GM21423 (cell line): Measurements from ENCODE around the gene SH3BP1.
A peak's percentile ranks its signal among the peaks of the same experiment; 100 is the strongest.
"Not testable (repeated sequence)": the region's sequence is repeated elsewhere in the genome, so short reads cannot be mapped to it uniquely, and the experiment has no call there.

ENCODE experiments used
- ATAC-seq: cut with Tn5 transposase; IDR thresholded peaks from one replicate; pipeline ENCODE4 v1.9.1; 2021; ENCODE audit warnings: mild to moderate bottlenecking, moderate library complexity; ENCODE audit not compliant: unreplicated experiment

SH3BP1 gene

GRCh38 chr22:37633089-37633624, 6.3 kb upstream of the SH3BP1 start:
- ATAC-seq: peak; percentile 55

GRCh38 chr22:37633625-37634416, 5.6 kb upstream of the SH3BP1 start:
- ATAC-seq: peak; percentile 54

GRCh38 chr22:37634417-37634924, 5.0 kb upstream of the SH3BP1 start:
- ATAC-seq: no peak

GRCh38 chr22:37635157-37635556, 4.3 kb upstream of the SH3BP1 start:
- ATAC-seq: no peak

GRCh38 chr22:37636186-37636948, 3.1 kb upstream of the SH3BP1 start:
- no peak for ATAC-seq

- ATAC-seq: no peak
These were observed 2.6 kb upstream of the SH3BP1 start for GRCh38 chr22:37636949-37637273.

DNA sequence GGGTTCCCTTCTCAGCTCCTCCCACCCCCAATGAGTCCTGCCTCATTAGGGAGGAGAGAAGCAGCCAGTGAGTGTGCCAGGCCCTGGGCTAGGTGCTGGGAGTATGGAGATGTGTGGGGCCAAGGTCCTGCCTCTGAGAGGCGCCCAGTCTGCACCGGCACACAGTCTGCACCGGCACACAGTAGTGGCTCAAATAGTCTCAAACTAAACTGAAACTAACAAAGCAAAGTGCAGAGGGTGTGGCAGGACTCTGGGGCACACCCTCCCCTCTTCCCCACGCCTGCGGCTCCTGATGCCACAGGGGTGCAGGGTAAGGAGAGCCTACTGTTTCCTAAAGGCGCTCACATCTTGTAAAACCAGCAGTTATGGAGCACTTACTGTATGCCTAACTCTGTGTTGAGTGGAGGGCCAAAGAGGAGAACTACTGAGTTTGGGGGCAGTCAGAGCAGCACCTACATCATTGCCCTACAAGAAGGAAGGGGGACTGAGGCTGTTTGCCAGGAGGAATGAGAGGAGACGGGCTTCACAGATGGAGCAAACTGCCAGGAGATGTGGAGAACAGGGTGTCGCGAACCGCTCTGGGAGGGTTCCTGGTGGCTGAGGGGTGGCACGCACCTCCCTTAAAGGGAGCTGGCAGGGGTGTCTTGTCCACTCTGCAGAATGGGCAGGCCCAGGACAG, 939 bp upstream of the SH3BP1 start:
- ATAC-seq: no peak

GRCh38 chr22:37639771-37640590, 512 bp downstream of the SH3BP1 start:
- no peak for ATAC-seq

DNA sequence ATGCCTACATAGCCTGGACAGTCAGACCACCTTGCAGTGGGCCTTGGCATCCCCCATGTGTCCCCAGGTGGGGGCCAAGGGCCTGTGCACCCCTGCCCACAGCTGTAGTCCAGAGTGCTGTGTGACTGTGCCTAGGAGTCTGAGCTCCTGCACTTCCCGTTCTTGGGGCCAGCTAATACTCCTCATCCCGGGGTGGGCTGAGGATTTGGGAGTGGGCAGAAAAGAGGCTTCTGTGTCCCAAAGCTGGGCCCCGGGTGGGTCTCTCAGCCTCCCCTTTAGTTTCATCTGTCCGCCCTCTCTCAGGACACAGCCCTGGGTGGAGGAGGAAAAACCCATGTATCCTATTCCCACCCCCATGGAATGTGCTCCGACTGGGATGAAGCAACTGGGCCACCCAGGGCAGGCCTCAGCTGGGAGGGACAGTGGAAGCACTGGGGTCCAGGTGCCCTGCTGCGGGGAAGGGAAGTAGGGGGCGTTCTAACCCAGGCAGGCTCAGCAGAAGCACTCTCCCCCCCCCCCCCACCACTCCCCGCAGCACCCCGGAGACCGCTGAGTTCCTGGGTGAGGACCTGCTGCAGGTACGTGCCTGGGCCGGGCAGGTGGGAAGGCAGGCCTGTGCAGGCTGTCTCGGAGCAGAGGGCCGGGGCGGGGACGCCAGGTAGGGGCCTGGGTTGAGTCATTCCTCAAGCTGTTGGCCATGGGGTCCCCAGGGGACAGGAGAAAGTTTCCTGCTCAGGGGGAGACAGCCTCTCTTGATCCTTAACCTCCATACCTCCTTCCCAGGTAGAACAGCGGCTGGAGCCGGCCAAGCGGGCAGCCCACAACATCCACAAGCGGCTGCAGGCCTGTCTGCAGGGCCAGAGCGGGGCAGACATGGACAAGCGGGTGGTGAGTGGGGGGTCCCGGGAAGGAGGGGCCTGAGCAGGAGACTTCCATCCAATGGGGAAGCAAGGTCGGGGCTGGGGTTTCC, 1.4 kb downstream of the SH3BP1 start:
- no peak for ATAC-seq

- ATAC-seq: no peak
These were observed 2.1 kb downstream of the SH3BP1 start for GRCh38 chr22:37641561-37641949.

DNA sequence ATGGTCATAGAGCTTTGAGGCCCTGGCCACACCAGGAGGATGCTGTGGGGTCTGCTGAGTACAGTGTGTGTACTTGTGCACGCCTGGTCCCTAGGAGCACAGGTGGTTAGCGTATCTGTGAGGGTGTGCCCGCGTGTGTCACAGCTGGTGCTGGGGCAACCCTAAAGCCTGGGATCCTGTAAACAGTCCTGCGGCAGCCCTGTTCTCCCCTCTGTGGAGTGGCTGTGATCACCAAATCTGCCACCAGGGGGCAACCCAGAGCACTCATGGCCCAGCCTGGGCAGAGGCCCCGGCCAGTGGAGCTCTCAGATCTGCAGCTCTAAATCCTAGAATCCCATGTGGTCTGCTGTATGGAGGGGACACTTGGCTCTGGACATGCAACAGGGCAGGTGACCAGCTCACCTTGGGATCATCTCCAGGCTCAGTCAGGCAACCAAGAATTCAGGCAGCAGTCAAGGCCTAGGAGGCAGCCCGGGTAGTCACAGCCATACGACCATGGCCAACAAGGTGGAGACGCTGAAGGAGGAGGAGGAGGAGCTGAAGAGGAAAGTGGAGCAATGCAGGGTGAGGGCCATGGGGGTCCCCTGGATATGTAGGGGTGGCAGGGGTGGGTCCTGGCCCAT, 3.9 kb downstream of the SH3BP1 start:
- ATAC-seq: no peak

DNA sequence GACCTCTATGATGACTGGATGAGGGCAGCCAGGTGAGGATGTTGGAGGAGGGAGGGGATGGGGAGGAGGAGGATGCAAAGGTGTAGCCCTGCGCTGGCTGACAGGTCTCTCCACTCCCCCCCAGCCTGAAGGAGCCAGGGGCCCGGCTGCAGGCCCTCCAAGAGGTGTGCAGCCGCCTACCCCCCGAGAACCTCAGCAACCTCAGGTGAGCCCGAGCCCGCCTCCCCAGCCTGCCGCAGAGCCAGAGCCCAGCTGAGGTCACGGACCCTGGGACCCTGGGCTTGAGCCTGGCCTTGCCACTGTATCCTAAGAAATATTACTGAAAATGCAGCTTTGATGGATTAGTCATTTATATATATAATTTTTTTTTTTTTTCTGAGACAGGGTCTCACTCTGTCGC, 7.8 kb downstream of the SH3BP1 start:
- no peak for ATAC-seq

- no peak for ATAC-seq
These were observed 8.5 kb downstream of the SH3BP1 start for GRCh38 chr22:37647928-37648327.

DNA sequence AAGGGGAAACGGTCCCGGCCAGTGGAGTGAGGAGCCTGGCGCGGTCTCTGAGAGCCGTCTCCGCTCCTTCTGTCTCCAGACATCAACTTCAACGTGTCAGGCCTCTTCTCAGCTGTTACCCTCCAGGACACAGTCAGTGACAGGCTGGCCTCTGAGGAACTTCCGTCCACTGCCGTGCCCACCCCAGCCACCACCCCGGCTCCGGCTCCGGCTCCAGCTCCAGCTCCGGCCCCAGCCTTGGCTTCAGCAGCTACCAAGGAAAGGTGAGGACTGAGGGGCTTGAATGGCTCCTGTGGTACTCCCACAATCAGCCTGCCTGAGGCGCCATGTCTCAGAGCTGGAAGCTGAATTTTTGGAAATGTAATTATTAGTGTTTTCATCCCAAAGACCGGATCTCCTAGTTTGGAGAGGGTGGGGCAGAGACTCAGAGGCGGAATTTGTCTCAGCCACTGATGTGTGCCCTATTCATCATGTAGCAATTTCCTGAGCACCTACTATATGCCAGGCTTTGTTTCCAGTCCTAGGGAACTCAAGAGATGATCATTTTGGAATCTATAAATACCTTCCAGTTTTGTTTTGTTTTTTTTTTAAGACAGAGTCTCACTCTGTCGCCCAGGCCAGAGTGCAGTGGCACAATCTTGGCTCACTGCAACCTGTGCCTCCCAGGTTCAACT, 11.1 kb downstream of the SH3BP1 start:
- no peak for ATAC-seq

- no peak for ATAC-seq
These were observed 15.2 kb downstream of the SH3BP1 start for GRCh38 chr22:37654563-37655251.

- ATAC-seq: no peak
These were observed 15.7 kb downstream of the SH3BP1 start for GRCh38 chr22:37655252-37655563.

GRCh38 chr22:37656583-37656982, 17.1 kb downstream of the SH3BP1 start:
- not testable (repeated sequence) for ATAC-seq

GRCh38 chr22:37657590-37658132, 18.2 kb downstream of the SH3BP1 start:
- no peak for ATAC-seq
